ENCODE data around the gene SNN. TPM values are rescaled to one million over a fixed set of nuclear protein-coding genes. Genes with fewer than 3 reads are reported as not detected.
A peak's percentile ranks its signal among the peaks of the same experiment; 100 is the strongest.

SNN gene
- polyA plus RNA-seq, 2 of the 4 experiments (the other 2 are of a cell fraction): 6.3 to 10.7 TPM

GRCh38 chr16:11681556-11681955 lies 13.3 kb downstream of the SNN start:
- FAIRE-seq (no peak), DNase-seq (ENCODE audit: low read depth in 1 of 2, low spot score in 1 of 2) (no peak), ATAC-seq (no peak)
- H3K4me2 ChIP-seq: peak overlapping the region; percentile 21; the same call in 2 of the 3 replicates
- CTCF ChIA-PET: interaction anchor here (1.8 kb wide), 1 partner anchor 275 kb away, joined by 5 read pairs; no protein-coding TSS in a partner anchor
- no peak for TF ChIP-seq EHF (CRISPR knock-in tag; IDR thresholded peaks at IDR 0.05)
- peak in 1 of 2 experiments; percentile 47; a peak in 1 of 4 replicates for TF ChIP-seq CEBPB (IDR thresholded peaks at IDR 0.05)
- H3K4me1 ChIP-seq: peaks cover 34% of the 10 kb centered on the region
- no peaks in the 10 kb centered on the region for H3K9me3 ChIP-seq
- POLR2A ChIA-PET: no interaction called here
- 53% methylated on average over 2 of the region's 2 CpGs for whole genome bisulfite sequencing (ENCODE audit: missing lambda C conversion rate)
- no peak overlapping the region for H3K4me3 ChIP-seq
- peak overlapping the region in 1 of 2 experiments; percentile 42; a peak in 2 of 6 replicates for H3K27ac ChIP-seq

- POLR2A ChIA-PET: no interaction called here
- CTCF ChIA-PET: interaction anchor here (0.9 to 3.9 kb wide), 3 partner anchors 17 to 135 kb away, joined by 3 to 18 read pairs (median 4); no protein-coding TSS in a partner anchor
- H3K27ac ChIP-seq: no peak overlapping the region; a peak in 1 of 6 replicates
- 89% methylated on average over 12 of the region's 12 CpGs for WGBS (ENCODE audit: missing lambda C conversion rate)
- H3K4me2 ChIP-seq: peak overlapping the region; percentile 21; the same call in 2 of the 3 replicates
- no peaks in the 10 kb centered on the region for H3K9me3 ChIP-seq
- ATAC-seq (no peak), DNase-seq (ENCODE audit: low read depth in 1 of 2, low spot score in 1 of 2) (no peak), FAIRE-seq (no peak)
- H3K4me3 ChIP-seq: no peak overlapping the region
- TF ChIP-seq JUN (IDR thresholded peaks at IDR 0.05): no peak
- H3K4me1 ChIP-seq: peaks cover 28% of the 10 kb centered on the region
These were observed 13.9 kb downstream of the SNN start for GRCh38 chr16:11681976-11682654.

- no peak for FAIRE-seq
- Histone ChIP-seq H3K4me3 (no peak overlapping the region), H3K9me3 (no peaks in the 10 kb centered on the region), H3K4me2 (no peak overlapping the region; the same call in 2 of the 3 replicates), H3K27ac (no peak overlapping the region), H3K4me1 (peaks cover 23% of the 10 kb centered on the region)
- TF ChIP-seq FOSL2 (IDR thresholded peaks at IDR 0.05): no peak
- peak; percentile 44; the same call in 1 of the 2 replicates for TF ChIP-seq FOSL2 (CRISPR knock-in tag; IDR thresholded peaks at IDR 0.05)
- TF ChIP-seq HOXA7 (CRISPR knock-in tag; IDR thresholded peaks at IDR 0.05): no peak
- ATAC-seq: no peak; a peak in 1 of 6 replicates
- WGBS (ENCODE audit: missing lambda C conversion rate): 62% methylated on average over 5 of the region's 5 CpGs
- DNase-seq (ENCODE audit: low read depth in 1 of 2, low spot score in 1 of 2): no peak
- ChIA-PET POLR2A (no interaction called here), CTCF (interaction anchor here (0.9 to 3.9 kb wide), 5 partner anchors 17 to 286 kb away, joined by 3 to 18 read pairs (median 4); no protein-coding TSS in a partner anchor)
These were observed 14.4 kb downstream of the SNN start for GRCh38 chr16:11682655-11683096.

- Histone ChIP-seq H3K4me3 (no peak overlapping the region), H3K27ac (no peak overlapping the region), H3K4me1 (peaks cover 19% of the 10 kb centered on the region), H3K4me2 (no peak overlapping the region), H3K9me3 (no peaks in the 10 kb centered on the region)
- POLR2A ChIA-PET: no interaction called here
- WGBS (ENCODE audit: missing lambda C conversion rate): 91% methylated on average over 11 of the region's 11 CpGs
- TF ChIP-seq PHF8 (IDR thresholded peaks at IDR 0.05; ENCODE audit: borderline replicate concordance, low read depth) (no peak), BCL3 (IDR thresholded peaks at IDR 0.05) (no peak)
- ATAC-seq (no peak), DNase-seq (ENCODE audit: low read depth in 1 of 2, low spot score in 1 of 2) (no peak), FAIRE-seq (no peak)
- CTCF ChIA-PET: interaction anchor here (0.6 to 3.9 kb wide), 5 partner anchors 13 to 287 kb away, joined by 3 to 18 read pairs (median 4); no protein-coding TSS in a partner anchor
These were observed 14.9 kb downstream of the SNN start for GRCh38 chr16:11683145-11683544.

GRCh38 chr16:11684231-11685025 lies 16.2 kb downstream of the SNN start:
- H3K4me2 ChIP-seq: no peak overlapping the region
- 93% methylated on average over 12 of the region's 12 CpGs for WGBS (ENCODE audit: missing lambda C conversion rate)
- DNase-seq (ENCODE audit: low read depth in 1 of 2, low spot score in 1 of 2): no peak
- H3K4me3 ChIP-seq: no peak overlapping the region
- CTCF ChIA-PET: interaction anchor here (0.9 to 3.9 kb wide), 7 partner anchors 10 to 721 kb away, joined by 3 to 18 read pairs (median 3); no protein-coding TSS in a partner anchor
- no peak for TF ChIP-seq POLR2A (IDR thresholded peaks at IDR 0.05; ENCODE audit: low read length)
- TF ChIP-seq CHD4 (IDR thresholded peaks at IDR 0.05; ENCODE audit: borderline replicate concordance): no peak
- no peak for TF ChIP-seq MAZ (IDR thresholded peaks at IDR 0.05; ENCODE audit: borderline replicate concordance, low read depth, low read length)
- TF ChIP-seq HEYL (CRISPR knock-in tag; IDR thresholded peaks at IDR 0.05): no peak
- TF ChIP-seq CHD2 (IDR thresholded peaks at IDR 0.05; ENCODE audit: low read length, partially characterized antibody): no peak
- TF ChIP-seq ATOH8 (CRISPR knock-in tag; IDR thresholded peaks at IDR 0.05; ENCODE audit: low read depth): no peak
- TF ChIP-seq HES2 (IDR thresholded peaks at IDR 0.05): no peak
- TF ChIP-seq CBX2 (IDR thresholded peaks at IDR 0.05; ENCODE audit: borderline replicate concordance, low read depth): no peak
- no peak for TF ChIP-seq JUN (IDR thresholded peaks at IDR 0.05)
- TF ChIP-seq JUNB (IDR thresholded peaks at IDR 0.05): no peak
- TF ChIP-seq RAD21 (conservative IDR thresholded peaks at IDR 0.05 in 1 of 2, IDR thresholded peaks at IDR 0.05 in 1 of 2): no peak
- TF ChIP-seq RNF2 (IDR thresholded peaks at IDR 0.05; ENCODE audit: borderline replicate concordance, low read depth): no peak
- TF ChIP-seq PHF8 (IDR thresholded peaks at IDR 0.05; ENCODE audit: borderline replicate concordance, low read depth): no peak
- no peak for TF ChIP-seq RFX5 (IDR thresholded peaks at IDR 0.05)
- TF ChIP-seq HOXA7 (CRISPR knock-in tag; IDR thresholded peaks at IDR 0.05): no peak
- TF ChIP-seq TP53 (CRISPR knock-in tag; IDR thresholded peaks at IDR 0.05): no peak
- TF ChIP-seq FOXS1 (CRISPR knock-in tag; IDR thresholded peaks at IDR 0.05): no peak
- ATAC-seq: no peak
- POLR2A ChIA-PET: no interaction called here
- no peak overlapping the region for H3K27ac ChIP-seq
- H3K4me1 ChIP-seq: peaks cover 22% of the 10 kb centered on the region
- FAIRE-seq: no peak
- H3K9me3 ChIP-seq: no peaks in the 10 kb centered on the region

Measured in A549 (cell line).